LNCAP (cell line): Measurements from ENCODE around the gene ITSN2.

ENCODE experiments used
- TF ChIP-seq, protein P1 (sequence below): fragments of 450-650 bp; IDR thresholded peaks from 2 replicates; pipeline ENCODE4 v1.5.1; 2017; ENCODE audit warnings: mild to moderate bottlenecking

The ITSN2 gene

DNA sequence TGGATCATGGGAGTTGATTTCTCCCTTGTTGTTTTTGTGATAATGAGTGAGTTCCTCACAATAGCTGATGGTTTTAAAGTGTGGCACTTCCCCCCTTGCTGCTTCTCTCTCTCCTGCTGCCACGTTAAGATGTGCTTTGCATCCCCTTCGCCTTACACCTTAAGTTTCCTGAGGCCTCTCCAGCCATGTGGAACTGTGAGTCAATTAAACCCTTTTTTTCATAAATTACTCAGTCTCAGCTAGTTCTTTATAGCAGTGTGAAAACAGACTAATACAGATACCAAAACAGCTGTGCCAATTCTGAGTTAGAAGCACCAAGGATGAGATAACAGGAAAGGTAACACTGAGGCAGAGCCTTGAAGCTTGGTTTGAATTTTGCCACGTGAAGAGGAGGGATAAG is 44.7 kb downstream of the ITSN2 start:
- TF ChIP-seq, protein P1, sequence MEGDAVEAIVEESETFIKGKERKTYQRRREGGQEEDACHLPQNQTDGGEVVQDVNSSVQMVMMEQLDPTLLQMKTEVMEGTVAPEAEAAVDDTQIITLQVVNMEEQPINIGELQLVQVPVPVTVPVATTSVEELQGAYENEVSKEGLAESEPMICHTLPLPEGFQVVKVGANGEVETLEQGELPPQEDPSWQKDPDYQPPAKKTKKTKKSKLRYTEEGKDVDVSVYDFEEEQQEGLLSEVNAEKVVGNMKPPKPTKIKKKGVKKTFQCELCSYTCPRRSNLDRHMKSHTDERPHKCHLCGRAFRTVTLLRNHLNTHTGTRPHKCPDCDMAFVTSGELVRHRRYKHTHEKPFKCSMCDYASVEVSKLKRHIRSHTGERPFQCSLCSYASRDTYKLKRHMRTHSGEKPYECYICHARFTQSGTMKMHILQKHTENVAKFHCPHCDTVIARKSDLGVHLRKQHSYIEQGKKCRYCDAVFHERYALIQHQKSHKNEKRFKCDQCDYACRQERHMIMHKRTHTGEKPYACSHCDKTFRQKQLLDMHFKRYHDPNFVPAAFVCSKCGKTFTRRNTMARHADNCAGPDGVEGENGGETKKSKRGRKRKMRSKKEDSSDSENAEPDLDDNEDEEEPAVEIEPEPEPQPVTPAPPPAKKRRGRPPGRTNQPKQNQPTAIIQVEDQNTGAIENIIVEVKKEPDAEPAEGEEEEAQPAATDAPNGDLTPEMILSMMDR: no peak

DNA sequence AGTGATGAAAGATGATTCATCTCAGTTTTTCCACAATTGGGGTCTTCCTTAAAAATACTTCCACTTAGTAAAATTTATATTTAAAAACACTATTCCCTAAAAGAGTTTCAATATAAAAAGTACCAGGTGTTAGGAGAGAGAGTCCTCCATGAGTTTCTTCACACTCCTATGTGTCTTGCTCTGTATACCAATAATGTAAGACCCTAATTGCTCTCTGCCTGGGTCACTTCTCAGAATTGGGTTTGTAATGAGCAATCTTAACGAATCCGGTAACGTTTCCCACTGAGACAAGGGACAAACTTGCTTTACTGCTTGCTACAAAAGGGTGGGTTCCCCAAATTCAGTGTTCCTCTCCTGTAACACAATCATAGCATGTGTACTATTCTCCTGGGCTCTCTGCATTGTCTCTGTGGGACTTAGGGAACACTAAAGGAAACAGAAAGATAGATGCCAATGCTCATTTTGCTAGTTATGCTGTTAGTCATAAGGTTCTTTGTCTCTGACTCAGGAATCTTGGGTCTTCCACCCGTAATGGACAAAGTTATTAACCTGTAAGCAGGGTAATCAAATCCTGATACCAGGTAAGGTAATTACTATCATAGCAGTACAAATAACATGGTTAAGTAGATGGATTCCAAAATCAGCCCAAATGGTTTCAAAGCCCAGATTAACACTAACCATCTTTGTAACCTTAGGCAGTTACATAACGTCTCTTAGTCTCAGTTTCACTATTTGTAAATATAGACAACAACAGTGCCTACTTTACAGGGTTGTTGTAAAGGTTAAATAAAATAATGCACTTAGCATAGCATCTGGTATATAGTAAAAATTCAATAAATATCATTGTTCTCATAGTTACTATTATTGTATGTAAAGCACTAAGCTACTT is 46.3 kb downstream of the ITSN2 start:
- TF ChIP-seq, protein P1: no peak

DNA sequence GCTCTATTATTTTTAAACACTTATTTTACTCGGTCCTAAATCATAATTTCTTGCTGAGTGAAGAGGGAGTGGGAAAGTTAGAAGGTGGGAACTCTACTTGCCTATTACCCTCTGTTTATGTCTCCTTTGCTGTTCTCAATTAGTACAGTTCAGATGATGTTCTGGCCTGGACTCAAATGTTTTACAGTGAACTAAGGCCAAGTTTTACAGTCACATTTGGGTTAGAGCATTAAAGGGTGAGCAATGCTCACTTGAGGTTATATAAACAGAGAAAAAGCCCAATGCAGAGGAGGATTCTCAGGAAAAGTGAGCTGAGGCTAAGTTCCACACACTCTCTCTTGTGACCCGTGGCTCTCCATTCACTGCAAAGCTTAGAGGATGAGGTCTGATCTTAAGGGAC is 52.4 kb downstream of the ITSN2 start:
- TF ChIP-seq, protein P1: no peak

DNA sequence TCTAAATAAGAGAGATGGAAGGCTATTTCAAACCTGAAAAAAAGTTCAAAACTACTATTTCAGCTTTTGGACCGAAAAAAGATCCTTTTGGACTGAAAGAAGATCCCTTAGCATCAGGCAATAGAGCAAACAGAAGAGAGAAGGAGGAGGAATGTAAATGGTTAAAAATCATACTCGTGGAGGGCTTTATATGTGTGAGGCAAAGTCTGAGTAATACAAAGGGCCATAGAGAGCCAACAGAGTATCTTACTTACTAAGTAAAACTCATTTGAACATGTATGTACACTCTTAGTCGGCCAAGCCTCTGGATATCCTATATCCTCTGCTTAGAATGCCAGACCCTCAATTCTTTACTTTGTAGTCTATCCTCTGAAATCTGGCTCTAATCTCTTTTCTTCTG is 55.7 kb downstream of the ITSN2 start:
- TF ChIP-seq, protein P1: no peak

DNA sequence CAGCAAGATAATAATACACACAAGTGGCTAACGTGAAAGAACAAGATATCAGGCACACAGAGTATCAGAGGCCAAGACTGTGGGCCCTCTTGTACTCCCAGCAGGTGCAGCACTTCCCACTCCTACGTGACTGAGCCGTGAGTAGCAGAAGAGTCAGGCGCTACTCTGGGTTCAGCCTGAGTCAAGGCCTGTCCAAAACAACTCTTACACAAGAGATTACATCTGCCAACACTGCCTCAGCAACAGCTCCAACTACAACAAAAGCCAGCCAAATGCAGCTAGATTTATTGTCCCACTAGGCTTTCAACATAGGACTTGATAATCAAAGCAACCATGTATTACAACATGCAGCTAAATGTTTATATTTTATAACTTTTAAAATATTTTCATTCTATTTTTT is 56.2 kb downstream of the ITSN2 start:
- TF ChIP-seq, protein P1: no peak

DNA sequence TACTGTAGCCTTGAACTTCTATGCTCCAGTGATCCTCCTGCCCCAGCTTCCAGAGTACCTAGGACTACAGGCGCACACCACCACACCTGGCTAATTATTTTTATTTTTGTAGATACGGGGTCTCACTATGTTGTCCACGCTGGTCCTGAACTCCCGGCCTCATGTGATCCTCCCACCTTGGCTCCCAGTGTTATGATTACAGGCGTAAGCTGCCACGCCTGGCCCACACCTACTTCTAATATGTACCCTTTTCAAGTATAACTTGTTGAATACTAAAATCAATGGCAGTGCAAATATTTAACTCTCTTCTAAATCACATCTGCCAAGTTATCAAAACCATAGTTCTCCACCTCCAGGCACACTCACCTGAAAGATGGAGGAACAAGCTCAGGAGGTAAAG is 58.7 kb downstream of the ITSN2 start:
- TF ChIP-seq, protein P1: no peak

DNA sequence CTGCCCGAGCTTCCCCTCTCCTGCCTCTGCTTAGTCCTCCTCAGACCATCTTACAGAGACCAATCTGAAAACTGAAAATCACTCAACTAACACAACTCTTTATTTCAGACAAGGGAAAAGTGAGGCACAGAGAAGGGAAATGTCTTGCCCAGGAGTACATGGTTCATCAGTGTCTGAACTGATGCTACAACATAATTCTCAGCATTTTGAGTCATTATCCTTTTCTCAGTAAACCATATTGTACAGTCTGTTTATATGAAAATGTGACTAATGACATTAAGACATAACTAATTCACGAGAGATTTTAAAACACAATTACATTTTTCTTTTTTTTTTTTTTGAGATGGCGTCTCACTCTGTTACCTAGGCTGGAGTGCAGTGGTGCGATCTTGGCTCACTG is 62.7 kb downstream of the ITSN2 start:
- TF ChIP-seq, protein P1: no peak
